NCI-H524 treated with DMSO at 0.1 percent for 48 hours (cell line): Measurements from ENCODE around the gene LUC7L3.
A peak's percentile ranks its signal among the peaks of the same experiment; 100 is the strongest.
"Not testable (repeated sequence)": the region's sequence is repeated elsewhere in the genome, so short reads cannot be mapped to it uniquely, and the experiment has no call there.

Source experiments
- DNase-seq: peaks from one replicate; lab custom pipeline; 2025; lab: John Stamatoyannopoulos, UW

Gene LUC7L3

DNA sequence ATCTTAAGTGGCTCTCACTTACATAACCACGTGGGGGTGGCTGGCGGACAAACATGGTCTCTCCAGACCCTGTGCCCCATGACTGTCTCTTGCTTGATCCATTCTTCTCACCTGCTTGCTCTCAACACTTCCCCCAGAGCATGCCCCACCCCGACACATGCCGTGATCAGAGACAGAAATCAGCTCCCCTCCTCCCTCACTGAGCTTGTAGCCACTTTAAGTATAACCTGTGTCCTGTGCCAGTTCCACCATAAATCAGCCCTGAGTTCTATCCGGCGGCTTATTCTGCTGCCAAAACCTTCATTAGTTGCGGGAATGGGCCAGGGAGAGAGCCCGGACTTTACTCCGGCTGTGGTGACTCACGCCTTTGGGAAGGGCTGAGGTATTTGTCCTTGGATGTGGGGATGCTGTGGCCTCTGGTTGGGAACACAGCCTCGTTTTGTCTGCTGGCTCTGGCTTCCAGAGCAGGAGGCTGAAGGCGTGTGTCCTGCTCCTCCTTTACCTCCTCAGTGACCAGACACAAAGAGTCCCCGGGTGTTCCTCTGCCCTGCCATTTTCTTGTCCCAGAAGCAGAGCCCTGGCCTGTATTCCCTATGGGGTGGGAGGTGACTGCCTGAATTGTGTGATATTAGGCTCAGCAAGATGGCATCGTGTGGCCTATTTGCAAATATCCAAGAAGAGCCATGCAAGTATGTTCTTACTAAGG is 32.8 kb upstream of the LUC7L3 start:
- no peak for DNase-seq

DNA sequence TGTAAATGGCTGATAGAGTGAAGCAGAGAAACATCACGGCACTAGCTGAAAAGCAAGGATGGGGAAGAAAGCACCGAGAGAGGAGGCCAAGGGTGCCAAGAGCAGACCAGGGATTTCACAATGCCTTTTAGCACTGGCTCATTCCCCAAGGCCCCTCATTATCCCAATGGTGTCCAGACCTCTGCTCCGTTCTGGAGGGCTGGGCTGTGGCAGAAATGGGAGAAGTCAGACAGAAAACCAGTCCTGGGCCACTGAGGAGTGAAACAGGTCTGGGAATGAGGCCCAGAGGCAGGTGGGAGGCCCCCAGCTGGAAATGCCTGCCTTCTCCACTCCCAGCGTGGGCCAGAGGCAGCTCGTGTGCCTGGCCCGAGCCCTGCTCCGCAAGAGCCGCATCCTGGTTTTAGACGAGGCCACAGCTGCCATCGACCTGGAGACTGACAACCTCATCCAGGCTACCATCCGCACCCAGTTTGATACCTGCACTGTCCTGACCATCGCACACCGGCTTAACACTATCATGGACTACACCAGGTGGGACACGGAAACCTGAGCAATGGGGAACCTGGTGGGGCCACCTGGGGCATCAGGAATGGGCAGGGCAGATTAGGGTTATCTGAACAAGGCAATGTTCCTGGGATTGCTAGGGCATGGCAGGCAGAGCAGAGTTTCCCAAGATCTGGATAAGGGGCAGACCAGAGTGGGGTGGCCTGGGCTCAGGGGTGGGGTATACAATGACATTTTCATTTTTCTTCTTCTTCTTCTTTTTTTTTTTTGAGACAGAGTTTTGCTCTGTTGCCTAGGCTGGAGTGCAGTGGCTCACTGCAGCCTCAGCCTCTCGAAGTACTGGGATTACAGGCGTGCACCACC is 32.0 kb upstream of the LUC7L3 start:
- DNase-seq, result no peak

DNA sequence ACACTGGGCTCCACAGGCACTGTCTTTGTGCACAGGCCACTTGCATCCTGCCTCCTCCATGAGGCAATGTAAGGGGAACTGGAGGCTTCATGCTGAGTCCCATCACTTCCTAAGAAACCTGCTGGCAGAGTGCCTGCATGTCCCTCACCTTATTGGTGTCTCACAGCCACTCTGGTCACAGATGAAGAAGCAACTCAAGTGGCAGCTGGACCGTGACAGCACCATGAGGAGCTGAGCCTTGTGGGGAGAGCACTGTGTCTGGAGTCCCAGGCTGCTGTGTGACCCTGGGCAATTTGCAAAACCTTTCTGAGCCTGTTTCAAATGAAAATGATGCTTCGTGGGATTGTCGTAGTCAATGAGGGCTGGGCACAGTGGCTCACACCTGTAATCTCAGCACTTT is 31.2 kb upstream of the LUC7L3 start:
- no peak for DNase-seq

GRCh38 chr17:50689251-50689650 is 30.2 kb upstream of the LUC7L3 start:
- DNase-seq, result no peak

DNA sequence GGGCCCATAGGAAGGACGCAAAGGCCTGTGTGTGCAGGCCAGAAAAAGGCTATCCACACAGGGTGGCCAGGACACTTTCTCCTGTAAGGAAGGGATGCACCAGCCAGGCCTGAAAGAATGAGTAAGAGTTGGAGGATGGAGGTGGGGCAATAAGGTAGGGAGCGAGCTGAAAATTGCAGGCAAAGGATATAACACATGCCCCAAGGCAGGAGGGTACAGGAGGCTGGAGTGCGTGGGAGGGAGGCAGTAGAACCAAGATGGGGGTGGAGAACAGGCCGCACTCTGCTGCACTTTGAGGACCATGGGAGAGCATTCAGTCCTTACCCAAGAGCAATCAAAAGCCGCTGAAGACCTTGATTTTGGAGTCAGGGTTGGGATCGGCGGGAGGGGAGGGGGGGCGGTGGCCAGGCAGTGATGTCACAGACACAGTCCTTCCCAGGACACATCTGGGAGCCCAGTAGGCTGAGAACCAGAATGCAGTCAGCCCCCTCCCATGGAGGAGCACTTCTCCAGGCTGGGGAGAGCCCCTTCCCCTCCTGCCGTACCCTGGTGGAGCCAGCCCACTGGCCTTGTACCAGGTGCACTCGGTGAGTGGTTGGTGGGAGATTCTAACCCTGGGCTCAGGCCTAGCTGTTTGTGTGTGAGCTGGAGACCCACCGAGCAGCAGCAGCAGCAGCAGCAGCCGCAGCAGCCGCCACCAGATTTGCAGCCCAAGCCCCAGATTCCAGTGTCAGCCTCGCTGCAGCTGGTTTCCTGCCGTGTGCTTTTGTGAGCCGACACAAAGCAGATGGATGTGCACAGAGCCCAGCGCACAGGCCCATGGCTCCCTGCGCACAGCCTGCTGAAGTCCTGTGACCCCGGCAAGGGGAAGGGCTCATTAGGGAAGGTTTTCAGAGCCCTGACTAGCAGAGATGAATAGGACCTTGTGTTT is 29.2 kb upstream of the LUC7L3 start:
- DNase-seq, result no peak

GRCh38 chr17:50690887-50691549 is 28.4 kb upstream of the LUC7L3 start:
- DNase-seq, result no peak

GRCh38 chr17:50691550-50692447 is 27.6 kb upstream of the LUC7L3 start:
- DNase-seq, result no peak

- DNase-seq, result no peak
These were observed 26.9 kb upstream of the LUC7L3 start for GRCh38 chr17:50692448-50693035.

- DNase-seq, result no peak
These were observed 26.2 kb upstream of the LUC7L3 start for GRCh38 chr17:50693036-50693682.

- no peak for DNase-seq
These were observed 23.0 kb upstream of the LUC7L3 start for GRCh38 chr17:50696365-50696879.

GRCh38 chr17:50697062-50697461 is 22.3 kb upstream of the LUC7L3 start:
- DNase-seq, result no peak

DNA sequence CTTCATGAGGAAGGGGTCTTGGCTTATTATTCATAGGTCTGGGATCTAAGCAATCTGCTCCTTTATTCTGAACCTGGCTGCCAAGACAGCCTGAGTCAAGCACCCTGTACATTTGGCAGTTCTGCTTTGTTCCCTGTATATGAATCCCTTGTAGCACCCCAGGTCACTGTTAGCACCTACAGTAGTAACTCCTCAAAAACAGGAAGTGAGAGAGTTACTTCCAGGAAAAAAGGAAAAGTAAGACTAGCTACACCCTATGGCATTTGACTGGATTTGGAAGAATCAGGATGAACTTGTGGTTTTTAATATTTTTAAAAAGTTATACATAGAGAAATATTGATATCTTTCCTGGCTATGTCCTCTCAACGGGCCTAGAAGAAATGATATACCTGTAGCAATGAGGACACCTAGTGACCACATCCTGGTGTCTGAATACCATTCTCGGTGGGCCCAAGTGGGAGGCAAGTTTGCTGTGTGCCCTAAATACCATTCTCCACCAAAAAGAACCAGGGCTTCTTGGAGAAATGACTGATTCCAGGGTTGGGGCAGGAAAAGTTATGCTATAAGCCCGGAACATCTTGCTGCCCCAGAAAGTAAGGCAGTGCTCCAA is 21.6 kb upstream of the LUC7L3 start:
- no peak for DNase-seq

DNA sequence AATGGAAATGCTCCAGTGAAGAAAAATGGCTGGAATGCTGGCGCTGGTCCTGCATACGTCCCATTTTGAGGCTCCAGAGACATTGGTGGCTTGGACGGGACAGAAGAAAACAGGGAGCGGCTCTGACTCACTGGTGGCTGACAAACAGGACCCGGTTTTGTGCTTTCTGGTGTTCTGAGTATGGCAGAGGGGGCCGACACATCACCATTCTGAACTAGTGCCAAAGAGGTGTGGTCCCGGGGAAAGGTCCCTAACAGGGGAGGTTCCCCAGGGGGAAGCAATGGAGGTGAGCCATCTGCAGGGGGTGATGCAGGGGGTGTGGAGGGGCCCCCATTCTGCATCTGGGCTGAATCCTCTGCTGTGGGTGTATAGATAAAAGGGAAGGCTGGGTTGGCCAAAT is 20.0 kb upstream of the LUC7L3 start:
- DNase-seq, result no peak

DNA sequence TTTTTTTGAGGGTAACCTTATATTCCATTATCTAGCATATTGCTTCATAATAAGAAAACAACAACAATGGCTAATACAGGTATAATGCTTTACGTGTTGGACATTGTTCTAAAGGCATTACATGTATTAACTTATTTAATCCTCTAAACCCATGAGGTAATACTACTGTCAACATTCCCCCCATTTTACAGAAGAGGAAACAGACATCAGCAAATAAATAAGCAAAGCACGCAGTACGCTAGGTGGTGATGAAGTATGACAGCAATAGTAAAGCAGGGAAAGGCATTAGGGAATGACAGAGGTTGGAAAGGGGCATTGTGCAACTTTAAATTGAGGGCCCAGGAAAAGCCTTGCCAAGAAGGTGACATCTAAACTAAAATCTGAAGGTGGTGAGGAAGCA is 16.2 kb upstream of the LUC7L3 start:
- DNase-seq, result no peak

DNA sequence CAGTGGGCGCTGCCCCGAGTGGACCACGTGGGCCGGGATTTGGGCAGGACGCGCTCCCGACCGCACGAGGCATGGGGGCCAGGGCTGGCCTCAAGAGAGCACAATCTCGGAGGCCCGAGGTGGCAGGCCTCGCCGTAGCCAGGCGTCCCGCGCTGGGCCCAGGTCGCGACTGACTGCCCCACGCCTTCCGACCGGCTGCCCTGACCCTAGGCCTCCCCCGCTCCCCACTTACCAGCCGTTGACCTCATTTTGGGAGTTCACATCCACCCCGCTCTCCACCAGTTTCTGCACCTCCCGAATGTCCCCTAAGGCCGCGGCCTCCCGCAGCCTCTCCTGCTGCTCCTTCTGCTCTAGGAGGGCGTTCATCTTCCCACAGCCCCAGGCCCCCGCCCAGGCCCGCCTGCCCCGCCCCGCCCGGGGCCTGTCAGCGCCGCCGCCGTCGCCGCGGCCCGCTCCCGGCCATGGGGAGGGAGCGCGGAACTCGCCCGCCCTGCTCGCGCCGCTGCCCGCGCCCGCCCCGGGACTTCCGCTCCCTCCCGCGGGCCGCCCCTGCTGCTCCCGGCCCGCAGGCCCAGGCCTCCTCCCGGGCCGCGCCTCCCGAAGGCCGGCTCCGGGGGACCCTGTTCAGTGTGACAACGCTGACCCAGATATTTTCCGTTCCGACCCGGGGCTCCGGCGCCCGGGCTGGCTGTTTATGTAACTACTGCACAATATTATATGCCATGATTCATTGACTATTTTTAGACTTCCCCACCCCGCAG is 11.9 kb upstream of the LUC7L3 start, which contains the start of gene ANKRD40:
Gene ANKRD40 (minus strand): TSS at position 626 of the 761 bp plus-strand sequence. CDS start 260 bp downstream, at position 366.
- peak; percentile 82 for DNase-seq

DNA sequence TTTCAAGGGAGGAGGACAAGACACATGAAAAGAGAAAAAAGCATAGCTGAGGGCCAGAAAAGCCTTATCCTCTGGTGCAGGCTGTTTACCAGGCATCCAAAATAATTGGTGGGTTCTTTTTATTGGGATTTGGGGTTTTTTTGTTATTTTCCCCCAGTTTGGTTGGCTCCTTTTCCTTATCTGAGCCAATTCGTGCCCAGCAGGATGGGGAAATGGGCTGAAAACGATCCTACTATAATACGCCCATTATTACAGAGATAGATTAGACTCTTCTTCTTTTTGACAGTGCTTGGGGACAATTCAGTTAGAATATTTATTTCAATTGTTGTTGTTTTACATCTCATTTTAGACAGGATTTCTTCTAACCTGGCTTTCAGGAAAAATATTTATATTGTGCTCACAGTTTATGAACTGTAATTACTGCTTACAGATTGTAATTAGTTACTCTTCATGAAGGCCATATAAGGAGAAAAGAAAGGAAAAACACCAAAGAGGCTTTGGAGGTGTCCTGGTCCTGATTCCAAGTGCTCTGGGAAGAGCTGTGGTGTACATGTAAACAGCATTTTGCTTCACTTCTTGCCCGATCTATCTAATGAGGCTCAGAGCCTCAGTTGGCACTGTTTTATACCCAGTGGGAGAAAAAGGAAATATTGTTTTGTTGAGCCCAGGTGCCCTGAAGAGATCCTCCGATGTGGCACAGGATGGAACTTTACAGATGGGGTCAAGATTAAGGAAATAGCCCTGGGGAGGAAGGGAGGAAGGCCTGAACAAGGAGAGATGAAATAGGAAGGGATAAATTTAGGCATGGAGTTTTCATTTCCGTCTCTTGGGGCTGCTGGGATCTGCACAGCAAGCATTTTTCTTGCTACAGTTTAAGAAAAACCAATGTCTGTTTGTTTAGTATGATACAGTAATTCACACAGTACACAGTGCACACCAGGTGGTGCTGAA is 11.1 kb upstream of the LUC7L3 start:
- no peak for DNase-seq

- DNase-seq, result not testable (repeated sequence)
These were observed 10.3 kb upstream of the LUC7L3 start for GRCh38 chr17:50709053-50709452.
